DMS79 treated with DMSO at 0.1 percent for 48 hours (cell line): Measurements from ENCODE around the gene SOX30.

Experiments used
- DNase-seq: peaks from one replicate; lab custom pipeline; 2025; lab: John Stamatoyannopoulos, UW

Gene SOX30

DNA sequence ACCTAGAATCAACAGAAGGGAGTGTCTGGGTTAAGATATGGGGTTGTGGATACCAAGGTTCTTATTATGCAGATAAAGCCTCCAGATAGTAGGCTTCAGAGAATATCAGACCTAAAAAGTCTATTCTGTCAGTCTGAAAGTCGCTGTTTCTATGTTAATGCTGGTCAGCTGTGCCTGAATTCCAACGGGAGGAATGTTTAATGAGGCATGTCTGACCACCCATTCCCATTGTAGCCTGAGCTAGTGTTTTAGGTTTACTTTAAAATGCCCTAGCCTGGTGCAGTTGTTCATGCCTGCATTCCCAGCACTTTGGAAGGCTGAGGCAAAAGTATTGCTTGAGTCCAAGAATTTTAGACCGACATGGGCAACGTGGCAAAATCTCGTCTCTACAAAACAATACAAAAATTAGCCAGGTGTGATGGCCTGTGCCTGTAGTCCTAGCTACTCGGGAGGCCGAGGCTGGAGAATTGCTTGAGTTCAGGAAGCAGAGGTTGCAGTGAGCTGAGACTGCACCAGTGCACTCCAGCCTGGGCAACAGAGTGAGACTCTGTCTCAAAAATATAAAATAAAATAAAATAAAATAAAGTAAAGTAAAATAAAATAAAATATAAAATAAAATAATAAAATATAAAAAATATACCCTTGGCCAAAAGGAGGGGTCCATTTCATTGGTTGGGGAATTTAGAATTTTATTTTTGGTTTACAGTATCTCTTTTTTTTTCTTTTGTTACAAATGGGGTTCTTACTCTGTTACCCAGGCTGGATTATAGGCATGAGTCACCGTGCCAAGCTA is 7.8 kb upstream of the SOX30 start:
- DNase-seq, result no peak

DNA sequence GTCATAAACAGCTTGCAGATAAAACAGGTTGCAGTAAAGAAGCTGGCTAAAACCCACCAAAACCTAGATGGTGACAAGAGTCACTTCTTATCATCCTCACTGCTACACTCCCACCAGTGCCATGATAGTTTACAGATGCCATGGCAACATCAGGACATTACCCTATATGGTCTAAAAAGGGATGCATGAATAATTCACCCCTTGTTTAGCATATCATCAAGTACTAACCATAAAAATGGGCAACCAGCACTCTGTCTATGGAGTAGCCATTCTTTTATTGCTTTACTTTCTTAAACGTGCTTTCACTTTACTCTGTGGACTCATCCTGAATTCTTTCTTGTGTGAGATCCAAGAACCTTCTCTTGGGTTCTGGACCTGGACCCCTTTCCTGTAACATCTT is 6.7 kb upstream of the SOX30 start:
- DNase-seq, result no peak

DNA sequence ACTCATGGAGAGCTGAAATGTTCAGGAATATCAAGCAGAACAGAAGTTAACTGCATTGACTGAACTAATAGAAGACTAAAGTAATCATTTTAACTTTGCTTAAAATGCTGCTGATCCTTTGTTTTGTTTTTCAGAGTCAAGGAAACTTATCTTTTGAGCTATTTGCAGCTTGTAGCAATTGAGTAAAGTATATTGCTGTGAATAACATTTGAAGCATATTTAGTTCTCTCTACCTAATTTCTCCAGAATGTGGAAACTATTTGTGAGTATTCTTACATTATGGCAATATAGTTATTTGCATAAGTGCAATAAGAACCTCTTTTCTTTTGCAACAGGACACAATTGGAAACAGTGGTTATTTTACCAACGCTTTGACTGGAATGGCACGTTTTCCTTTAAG is 5.3 kb upstream of the SOX30 start:
- no peak for DNase-seq

DNA sequence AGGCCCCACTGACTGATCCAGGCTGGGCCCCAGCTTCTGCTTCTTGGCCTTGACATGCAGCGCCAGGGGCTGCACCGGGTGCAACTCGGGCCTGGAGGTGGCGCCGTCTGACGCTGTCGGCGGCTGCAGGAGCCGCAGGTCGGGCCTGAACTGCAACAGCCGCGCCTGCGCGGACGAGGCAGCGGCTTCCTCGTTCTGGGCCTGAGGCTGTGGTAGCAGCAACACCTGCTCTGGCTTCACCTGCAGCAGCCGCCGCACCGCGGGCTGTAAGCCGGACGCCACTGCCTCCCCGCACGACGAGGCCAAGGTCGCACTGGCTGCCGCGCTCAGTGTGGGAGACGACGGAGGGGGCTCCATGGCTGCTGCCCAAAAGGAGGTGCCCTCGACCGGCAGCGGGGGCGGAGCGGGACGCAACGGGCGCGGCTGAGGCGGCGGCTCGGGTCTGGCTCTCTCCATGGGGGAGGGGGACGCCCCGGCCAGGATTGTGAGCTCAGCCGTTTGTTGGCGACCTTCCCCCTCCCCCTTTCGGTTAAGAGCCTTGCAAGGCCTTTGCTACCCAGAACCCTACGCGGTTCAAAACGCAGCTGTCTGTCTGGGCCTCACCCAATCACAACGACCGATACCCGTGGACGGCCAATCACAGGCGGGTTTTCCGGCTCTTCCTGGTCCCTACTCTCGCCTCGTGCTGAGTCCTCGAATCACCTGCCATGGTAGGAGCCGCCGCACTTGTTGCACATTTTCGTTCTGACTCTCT is 438 bp downstream of the SOX30 start:
- no peak for DNase-seq

DNA sequence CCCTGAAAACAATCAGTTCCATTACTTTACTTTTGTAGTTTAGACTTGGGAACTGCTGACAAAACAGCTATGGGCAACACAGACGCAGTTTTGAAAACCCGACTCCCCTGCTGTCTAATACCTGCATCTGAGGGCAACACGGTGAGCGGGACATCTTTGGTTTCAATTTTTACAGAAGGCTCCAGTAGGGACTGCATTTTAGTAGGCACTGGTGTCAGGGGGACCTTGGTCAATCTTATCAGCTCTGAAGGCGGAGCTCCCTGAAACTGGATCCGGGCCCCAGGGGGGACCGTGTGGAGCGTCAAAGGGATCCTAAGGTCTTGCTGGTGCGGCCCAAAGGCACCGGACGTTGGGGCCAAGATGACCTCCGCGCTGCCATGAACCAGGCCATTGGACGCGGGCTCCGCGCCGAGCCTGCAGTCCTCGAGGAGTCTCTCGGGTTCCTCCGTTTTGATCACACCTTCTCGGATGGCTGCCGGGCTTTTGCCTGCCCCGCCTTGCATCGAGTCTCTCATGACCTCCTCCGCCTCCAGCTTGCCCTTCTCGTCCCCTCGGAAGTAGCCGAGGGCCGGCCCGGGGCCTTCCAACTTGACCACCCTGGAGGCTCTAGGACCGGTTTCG is 1.1 kb downstream of the SOX30 start:
- no peak for DNase-seq

DNA sequence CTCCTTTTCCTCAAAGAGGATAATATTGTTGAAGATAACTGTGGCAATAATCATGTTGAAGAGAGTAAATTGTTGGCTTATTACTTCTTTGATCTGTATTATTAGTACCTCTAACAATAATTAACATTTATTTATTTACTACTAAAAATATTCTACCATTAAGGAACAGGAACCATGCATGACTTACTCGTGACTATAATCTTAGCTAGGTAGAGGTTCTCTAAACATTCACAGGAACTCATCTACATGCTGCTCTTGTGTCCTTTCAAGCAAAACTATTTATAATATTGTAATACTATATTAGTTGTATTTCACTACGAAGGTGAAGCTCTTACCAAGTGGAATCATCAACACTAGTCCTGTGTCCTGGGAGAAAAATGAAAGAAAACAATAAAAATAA is 3.1 kb downstream of the SOX30 start:
- no peak for DNase-seq

DNA sequence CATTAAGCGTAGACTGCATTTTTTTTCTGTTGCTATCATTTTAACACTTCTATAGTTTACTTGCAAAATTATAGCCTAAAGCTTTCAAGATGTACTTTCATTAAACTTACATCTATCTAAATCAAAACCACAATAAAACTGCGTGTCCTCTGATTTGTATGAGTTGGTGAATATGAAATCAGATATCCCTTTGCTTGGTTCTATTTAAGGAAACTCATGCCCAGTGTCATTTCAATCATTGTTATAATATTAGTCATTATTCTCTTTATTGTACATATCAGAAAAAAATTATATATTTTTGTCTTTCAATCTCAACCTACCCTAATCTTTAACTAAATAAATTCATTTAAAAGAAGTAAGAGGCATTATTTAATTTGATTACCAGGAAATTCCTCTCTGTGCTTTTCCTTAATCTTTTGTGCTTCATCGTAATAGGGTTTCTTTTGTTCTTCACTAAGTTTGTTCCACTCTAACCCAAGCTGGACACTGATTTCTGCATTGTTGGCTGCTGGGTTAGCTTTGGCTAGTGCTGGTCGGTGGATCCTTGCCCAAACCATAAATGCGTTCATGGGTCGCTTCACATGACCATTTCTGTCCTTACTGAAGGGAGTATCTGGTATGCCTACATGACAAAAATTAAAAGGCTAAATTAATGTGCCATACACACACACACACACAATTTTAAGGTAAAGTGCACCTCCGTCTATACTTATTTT is 3.8 kb downstream of the SOX30 start:
- no peak for DNase-seq

DNA sequence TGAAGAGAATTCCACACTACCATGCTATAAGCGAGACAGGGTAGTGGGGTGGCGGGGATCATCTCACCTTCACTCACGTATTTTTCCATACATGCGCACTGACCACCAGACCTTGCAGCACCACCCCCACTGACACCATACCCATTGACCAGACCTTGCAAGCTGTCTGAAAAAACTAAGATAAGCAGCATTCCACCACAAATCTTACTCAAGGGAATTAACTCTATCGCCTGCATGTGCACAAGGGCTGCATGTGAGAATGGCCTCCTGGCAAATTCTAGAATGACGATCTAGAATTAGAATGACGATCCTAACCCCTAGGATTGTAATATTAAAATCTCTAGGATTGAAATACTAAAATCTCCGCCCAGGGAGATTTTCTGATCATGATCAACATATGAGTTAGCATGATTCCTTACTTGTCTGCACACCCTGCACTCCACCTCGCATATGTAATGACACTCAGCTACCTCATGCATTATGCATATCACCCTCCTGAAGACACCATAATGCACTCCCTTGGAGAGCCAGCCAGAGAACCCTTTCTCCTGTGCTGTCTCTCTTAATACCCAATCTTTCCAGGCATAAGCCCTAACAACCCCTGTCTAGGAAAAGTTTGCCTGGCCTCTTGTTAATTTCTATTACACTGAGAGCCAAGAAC is 11.7 kb downstream of the SOX30 start:
- DNase-seq, result no peak

DNA sequence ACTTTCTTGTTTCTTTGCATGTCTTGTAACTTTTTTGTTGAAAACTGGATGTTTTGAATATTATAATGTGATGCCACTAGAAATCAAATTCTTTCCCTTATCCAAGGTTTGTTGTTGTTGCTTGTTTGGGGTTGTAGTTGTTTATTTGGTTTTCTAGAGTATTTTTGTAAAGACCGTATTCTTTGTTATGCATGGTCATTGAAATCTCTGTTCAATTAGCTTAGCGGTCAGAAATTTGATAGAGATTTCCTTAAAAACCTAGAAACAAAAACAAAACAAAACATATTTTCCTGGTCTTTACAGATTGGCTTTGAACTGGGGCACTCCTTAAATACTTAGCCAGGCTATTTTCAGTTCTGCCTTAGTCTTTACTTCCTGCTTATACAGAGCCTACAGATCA is 21.9 kb downstream of the SOX30 start:
- no peak for DNase-seq

DNA sequence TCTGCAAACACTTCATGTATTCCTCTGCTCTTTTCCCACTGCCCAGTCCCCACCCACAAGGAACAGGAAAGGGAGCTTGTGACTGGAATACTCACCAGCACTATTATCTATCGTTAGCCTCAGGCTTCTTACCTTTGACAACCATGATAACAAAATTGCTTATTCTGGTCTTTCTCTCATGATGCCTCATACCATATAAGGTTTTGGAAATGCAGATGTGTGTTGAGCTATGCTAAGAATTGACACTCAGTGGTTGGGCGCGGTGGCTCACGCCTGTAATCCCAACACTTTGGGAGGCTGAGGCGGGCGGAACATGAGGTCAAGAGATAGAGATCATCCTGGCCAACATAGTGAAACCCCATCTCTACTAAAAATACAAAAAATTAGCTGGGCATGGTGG is 25.4 kb downstream of the SOX30 start:
- DNase-seq, result no peak

DNA sequence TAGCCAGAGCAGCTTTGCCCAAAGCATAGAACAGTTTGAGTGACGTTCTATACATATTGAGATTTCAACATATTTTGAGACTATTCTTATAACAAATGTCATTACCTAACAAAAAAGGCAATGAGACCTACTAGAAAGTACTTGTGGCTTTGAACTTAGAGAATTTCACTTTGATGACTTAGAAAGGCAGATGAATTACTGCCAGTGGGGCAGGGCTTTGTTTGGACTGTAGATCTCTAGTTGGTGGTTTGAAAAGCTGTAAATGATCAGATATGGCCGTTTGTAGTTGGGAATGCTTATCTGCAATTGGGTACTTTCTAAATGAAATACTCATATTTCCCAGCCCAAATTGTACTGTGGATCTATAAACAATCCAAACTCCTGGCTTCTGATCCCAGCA is 28.1 kb downstream of the SOX30 start:
- no peak for DNase-seq

DNA sequence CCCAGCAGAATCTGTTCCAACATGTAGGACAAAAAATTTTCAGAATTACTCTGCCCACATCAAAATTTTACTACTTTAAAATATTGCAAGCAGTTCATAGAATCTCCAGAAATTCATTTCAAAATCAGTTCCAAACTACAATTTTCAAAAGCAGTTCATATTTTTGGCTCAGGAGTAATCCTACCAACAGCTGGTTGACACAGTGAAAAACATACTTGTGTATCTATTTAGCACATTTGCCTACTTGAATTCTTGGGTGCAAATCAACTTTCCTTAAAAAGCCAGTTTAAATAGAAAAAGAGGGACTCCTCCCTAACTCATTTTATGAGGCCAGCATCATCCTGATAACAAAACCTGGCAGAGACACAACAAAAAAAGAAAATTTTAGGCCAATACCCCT is 31.5 kb downstream of the SOX30 start:
- no peak for DNase-seq

DNA sequence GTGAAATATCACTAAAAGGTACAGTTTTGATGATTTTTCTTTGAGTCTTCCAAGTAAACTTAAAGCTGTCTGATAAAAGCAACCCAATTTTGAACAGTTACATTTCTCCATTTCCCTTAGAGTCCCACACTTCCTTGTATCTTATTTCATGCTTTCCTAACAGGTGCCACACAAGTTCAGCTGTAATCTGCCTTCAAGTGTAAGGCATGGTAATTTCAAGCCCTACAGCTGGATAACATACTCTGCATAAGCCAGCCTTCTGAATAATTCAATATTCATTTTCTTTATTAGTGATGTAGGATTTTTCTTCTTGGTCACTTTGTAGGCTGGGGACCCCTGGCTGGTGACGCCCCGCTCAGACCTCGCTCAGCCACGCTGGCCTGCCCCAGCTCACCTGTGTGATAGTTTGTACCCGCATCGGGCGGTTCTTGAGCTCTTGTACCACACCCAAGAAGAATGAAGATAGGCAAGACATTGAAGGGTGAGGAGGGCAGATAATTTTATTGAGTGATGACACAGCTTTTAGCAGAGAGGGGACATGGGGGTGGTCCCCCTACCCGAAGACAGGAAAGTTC is 34.0 kb downstream of the SOX30 start:
- DNase-seq, result no peak

DNA sequence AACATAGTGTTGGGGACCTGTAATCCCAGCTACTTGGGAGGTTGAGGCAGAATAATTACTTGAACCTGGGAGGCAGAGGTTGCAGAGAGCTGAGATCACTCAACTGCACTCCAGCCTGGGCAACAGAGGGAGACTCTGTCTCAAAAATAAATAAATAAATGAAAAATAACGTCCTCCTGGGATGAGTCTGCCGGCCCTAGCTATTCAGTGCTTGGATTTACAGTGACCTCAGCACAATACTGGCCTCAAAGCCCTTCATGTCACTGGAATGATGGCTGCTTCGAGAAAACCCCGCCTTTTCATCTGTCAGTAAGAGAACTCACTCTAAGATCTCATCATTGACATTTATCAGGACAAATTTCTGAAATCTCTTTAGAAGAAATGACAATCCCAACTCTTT is 35.5 kb downstream of the SOX30 start:
- DNase-seq, result no peak

DNA sequence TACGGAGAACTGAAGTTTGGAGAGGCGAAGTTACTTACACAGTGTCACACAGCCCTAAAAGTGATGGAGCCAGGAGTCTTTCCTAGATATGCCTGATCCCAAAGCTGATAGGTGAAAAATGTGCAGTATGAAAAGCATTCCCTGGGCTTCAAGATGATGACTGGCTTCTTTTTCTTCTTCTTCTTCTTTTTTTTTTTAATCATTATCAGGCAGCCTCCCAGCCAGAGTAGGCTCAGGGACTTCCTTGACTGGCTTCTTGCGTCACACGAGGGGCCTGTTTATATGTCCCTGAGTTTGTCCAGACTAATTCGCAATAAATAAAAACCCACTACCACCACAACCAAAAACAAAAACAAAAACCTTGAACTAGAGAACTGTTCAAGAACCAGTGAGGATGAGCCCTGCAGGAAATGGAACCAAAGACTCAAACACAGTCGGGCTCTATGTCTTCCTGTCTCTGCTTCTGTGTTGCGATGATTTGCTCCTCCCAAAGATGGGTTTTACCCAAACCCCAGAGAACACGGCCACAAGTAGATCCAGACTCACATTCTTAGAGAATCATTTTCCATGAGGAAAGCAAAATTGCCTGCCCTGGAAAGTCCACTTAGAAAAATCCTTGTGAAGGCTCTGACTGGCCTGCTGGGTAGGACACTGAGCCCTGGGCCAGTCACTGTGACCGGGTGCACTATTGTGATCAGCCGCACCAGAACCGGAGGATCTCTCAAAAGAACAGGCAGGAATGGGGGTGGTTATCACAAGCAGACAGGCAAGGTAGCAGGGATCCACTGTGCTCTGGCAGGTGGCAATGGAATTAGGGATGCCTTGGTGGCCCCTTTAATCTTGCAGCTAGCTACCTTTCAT is 38.6 kb downstream of the SOX30 start:
- DNase-seq, result no peak

DNA sequence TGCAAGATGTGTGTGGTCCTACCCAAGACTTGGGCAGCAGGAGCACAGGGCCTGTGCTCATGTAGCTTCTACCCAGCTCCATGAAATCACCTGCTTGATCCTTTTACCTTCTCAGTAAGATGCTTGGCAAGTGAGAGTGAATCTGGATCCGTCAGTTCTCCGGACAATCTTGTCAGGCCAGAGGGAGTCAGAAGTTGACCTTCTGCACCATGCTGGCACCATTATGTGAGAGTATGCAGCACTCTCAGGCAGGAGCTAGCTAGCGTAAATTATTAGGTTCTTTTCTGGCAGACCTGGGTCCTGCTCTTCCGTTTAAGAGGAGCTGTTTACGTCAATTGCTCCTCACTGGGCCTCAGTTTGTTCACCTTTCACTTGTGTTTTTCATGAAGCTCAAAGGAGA is 39.7 kb downstream of the SOX30 start:
- no peak for DNase-seq

DNA sequence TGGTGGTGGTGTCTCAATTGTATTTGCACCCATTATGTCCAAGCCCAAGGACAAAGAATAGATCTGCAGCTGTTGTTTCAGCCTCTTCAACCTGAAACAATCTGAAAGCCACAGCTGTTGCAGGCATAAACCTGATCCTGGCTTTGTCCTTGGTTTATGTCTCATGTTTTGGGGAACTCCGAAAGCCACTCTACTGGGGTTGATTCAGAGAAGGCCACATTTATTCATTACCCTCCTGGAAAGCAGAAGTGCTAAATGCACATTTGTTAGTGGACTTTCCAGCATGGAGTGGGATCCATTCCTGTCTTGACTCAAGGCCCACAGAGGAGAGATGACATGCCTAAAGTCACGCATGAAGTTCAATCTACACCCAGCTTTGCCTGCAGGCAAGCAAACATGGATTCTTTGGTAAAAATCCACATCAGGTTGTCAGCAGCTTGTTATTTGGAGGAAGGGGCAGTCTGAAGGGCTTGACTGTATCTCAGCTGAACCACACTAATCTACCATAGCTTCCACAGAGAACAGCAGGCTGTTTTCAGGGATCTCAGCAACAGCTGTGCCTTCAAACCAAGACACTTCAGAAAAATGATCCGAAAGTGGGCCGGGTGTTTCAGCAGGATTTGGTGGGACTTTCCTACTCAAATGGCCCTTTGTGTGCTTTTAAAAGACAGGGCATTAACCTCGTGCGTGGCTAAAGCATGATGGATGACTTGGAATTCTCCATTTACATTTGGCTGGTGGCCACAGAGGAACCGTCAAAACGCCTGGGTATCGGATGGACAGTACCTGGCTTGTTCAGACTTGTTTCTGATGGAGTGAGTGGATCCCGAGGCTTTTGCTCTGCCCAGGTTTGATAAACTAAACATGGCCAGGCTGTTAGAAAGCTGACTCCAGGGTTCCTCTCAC is 40.4 kb downstream of the SOX30 start:
- peak; percentile 60 for DNase-seq

DNA sequence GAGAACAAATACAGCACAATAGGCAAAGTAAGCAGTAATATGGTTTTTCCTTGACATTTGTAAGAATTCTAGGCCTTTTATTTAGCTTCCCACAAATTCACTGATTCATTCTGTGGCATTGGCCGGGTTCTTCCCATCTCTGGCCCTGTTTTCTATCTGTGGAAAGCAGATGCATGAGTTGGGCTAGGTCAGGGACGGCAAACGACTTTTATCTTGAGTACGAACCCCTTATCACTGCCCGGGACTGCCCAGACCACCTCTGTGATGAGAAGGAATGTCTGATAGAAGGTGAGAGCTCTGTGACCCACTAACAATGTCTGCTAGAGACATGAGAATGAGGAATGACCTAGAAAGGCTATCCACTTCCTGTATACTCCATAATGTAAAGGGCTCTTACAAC is 41.2 kb downstream of the SOX30 start:
- DNase-seq, result no peak

DNA sequence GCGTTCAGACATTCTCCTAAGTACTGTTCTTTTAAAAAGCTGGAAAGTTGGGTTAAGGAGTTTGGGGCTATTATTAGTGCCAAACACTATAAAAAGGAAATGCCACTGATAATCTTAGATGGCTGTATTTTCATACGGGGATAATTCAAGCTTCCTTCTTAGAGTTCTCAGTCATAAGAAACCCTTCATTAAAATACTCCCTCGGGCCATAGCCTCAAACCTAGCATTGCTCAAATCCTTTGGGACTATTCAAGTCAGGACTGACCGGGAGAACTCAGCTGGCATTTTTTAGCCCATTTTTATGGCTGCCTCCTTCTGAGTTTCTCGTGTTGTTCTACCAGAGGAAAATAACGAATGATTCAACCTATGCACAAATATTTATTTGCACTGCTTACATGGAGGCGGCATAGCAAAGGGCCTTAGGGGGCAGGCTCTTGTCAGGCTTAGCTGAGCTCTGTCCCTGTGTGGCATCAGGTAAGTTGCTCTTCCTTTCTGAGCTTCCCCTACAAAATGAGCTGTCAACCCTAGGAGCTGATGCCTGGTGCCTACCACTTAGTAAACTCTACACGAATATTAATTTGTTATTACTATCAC is 43.2 kb downstream of the SOX30 start:
- no peak for DNase-seq
